Motor neuron (in vitro differentiated cells): ENCODE measurements around the gene RNF223. TPM values are rescaled to one million over a fixed set of nuclear protein-coding genes. Genes with fewer than 3 reads are reported as not detected.

ENCODE experiments used
- total RNA-seq, 8 experiments: library from RNA; unstranded; fragments of 300-600 nt; gene quantifications; 2 replicates each; pipeline versions ENCODE4 v1.2.3 to v1.2.4, GENCODE V29; 2022

RNF223 gene
- total RNA-seq, 8 experiments from 2014 or later = 0.05 to 0.95 (median 0.13) TPM; not detected in 4

Other genes starting within 250 kb of the RNF223 start
- 10 to 100 TPM in 3 of 8 experiments, 1 to 10 TPM in 4, under 1 TPM in 1; 0.29 to 30.4 (median 3.2) TPM for gene SAMD11, start 150.4 kb downstream of the RNF223 start, total RNA-seq
- 100 to 1,000 TPM in 2 of 8 experiments, 10 to 100 TPM in 6; 41.5 to 126 (median 85.5) TPM for gene NOC2L, start 115.0 kb downstream of the RNF223 start, total RNA-seq
- 10 to 100 TPM in 2 of 8 experiments, 1 to 10 TPM in 6; 4.1 to 24.6 (median 7.3) TPM for gene KLHL17, start 113.7 kb downstream of the RNF223 start, total RNA-seq
- gene PLEKHN1, start 107.8 kb downstream of the RNF223 start, total RNA-seq = under 1 TPM in 3 of 8 experiments, not detected in 5; 0.15 to 0.31 (median 0.24) TPM
- 1 to 10 TPM in 1 of 8 experiments, under 1 TPM in 6, not detected in 1; 0.05 to 1.7 (median 0.20) TPM for gene PERM1, start 92.2 kb downstream of the RNF223 start, total RNA-seq
- gene HES4, start 74.2 kb downstream of the RNF223 start, total RNA-seq = 100 to 1,000 TPM in 1 of 8 experiments, 10 to 100 TPM in 4, 1 to 10 TPM in 2, under 1 TPM in 1; 0.45 to 100 (median 43.1) TPM
- 100 to 1,000 TPM in 2 of 8 experiments, 10 to 100 TPM in 6; 18.6 to 398 (median 26.2) TPM for gene ISG15, start 60.8 kb downstream of the RNF223 start, total RNA-seq
- gene AGRN, start 54.2 kb downstream of the RNF223 start, total RNA-seq = 100 to 1,000 TPM in 1 of 8 experiments, 10 to 100 TPM in 7; 27.0 to 120 (median 64.2) TPM
- 10 to 100 TPM in 3 of 8 experiments, 1 to 10 TPM in 5; 5.8 to 17.9 (median 9.7) TPM for gene C1orf159, start 41.8 kb upstream of the RNF223 start, total RNA-seq
- under 1 TPM in 2 of 8 experiments, not detected in 6; 0.43 to 0.59 TPM for gene TTLL10, start 99.6 kb upstream of the RNF223 start, total RNA-seq
- under 1 TPM in 2 of 8 experiments, not detected in 6; 0.24 to 0.49 TPM for gene TNFRSF18, start 132.3 kb upstream of the RNF223 start, total RNA-seq
- gene TNFRSF4, start 139.8 kb upstream of the RNF223 start, total RNA-seq = under 1 TPM in 6 of 8 experiments, not detected in 2; 0.18 to 1.00 (median 0.25) TPM
- gene SDF4, start 157.7 kb upstream of the RNF223 start, total RNA-seq = 100 to 1,000 TPM in 3 of 8 experiments, 10 to 100 TPM in 5; 53.9 to 202 (median 76.8) TPM
- gene B3GALT6, start 157.9 kb upstream of the RNF223 start, total RNA-seq = 10 to 100 TPM in 7 of 8 experiments, 1 to 10 TPM in 1; 9.7 to 36.9 (median 19.7) TPM
- 1 to 10 TPM in 6 of 8 experiments, under 1 TPM in 1, not detected in 1; 0.99 to 6.1 (median 1.8) TPM for gene C1QTNF12, start 172.4 kb upstream of the RNF223 start, total RNA-seq
- 10 to 100 TPM; 34.4 to 62.7 (median 46.5) TPM for gene UBE2J2, start 199.5 kb upstream of the RNF223 start, total RNA-seq
- 1 to 10 TPM; 1.8 to 6.9 (median 3.2) TPM for gene SCNN1D, start 206.1 kb upstream of the RNF223 start, total RNA-seq
- gene ACAP3, start 233.6 kb upstream of the RNF223 start, total RNA-seq = 10 to 100 TPM; 23.9 to 88.9 (median 48.9) TPM
- 10 to 100 TPM; 12.0 to 45.8 (median 22.4) TPM for gene PUSL1, start 234.3 kb upstream of the RNF223 start, total RNA-seq